GM18507 (cell line): Measurements from ENCODE around the gene RIPOR1.

Source experiments
- DNase-seq: peaks from one replicate; pipeline ENCODE4 v3.0.0; 2011; ENCODE audit warnings: low read depth; ENCODE audit not compliant: insufficient read length; ENCODE audit errors: extremely low spot score
- FAIRE-seq: peaks from 2 replicates; lab custom pipeline; 2011; peaks lifted over from hg19 to GRCh38; lab: Jason Lieb, UNC

Gene RIPOR1

GRCh38 chr16:67594256-67594915 is 65.8 kb downstream of the RIPOR1 start:
- FAIRE-seq = no peak
- no peak for DNase-seq

GRCh38 chr16:67594956-67595355 is 66.3 kb downstream of the RIPOR1 start:
- FAIRE-seq = no peak
- DNase-seq = no peak
